NCI-H526 (cell line): ENCODE data around the gene PNMA1.

Experiments used
- DNase-seq, 2 experiments: peaks; one replicate each; lab custom pipeline; 2025; lab: John Stamatoyannopoulos, UW

The PNMA1 gene

GRCh38 chr14:73713803-73714655 is at the start of gene PNMA1:
PNMA1 (minus strand) TSS chr14:73714384; CDS start chr14:73713639, 745 bp downstream.
- DNase-seq: peak; percentile 66 to 95

GRCh38 chr14:73763396-73763795 is 49.2 kb upstream of the PNMA1 start:
- DNase-seq: peak; percentile 22 to 61

- DNase-seq: peak in 1 of 2 experiments; percentile 39
These were observed 48.2 kb upstream of the PNMA1 start for GRCh38 chr14:73762375-73762822.

GRCh38 chr14:73761618-73762355 is 47.6 kb upstream of the PNMA1 start:
- DNase-seq: no peak

- no peak for DNase-seq
These were observed 46.7 kb upstream of the PNMA1 start for GRCh38 chr14:73760598-73761586.

- peak; percentile 92 to 98 for DNase-seq
These were observed 45.8 kb upstream of the PNMA1 start for GRCh38 chr14:73759714-73760597.

GRCh38 chr14:73759183-73759713 is 45.1 kb upstream of the PNMA1 start:
- DNase-seq: peak in 1 of 2 experiments; percentile 76

- DNase-seq: peak; percentile 82 to 91
These were observed 44.4 kb upstream of the PNMA1 start for GRCh38 chr14:73758392-73759182.

GRCh38 chr14:73757876-73758391 is 43.8 kb upstream of the PNMA1 start:
- DNase-seq: no peak

- no peak for DNase-seq
These were observed 43.2 kb upstream of the PNMA1 start for GRCh38 chr14:73757381-73757780.

GRCh38 chr14:73755434-73756014 is 41.3 kb upstream of the PNMA1 start:
- DNase-seq: no peak

- no peak for DNase-seq
These were observed 40.8 kb upstream of the PNMA1 start for GRCh38 chr14:73754911-73755360.

- peak in 1 of 2 experiments; percentile 36 for DNase-seq
These were observed 40.0 kb upstream of the PNMA1 start for GRCh38 chr14:73753887-73754795.

GRCh38 chr14:73753124-73753886 is 39.1 kb upstream of the PNMA1 start:
- DNase-seq: no peak

GRCh38 chr14:73752297-73752992 is 38.3 kb upstream of the PNMA1 start:
- DNase-seq: no peak

- no peak for DNase-seq
These were observed 37.0 kb upstream of the PNMA1 start for GRCh38 chr14:73751157-73751691.
